Measurements from ENCODE around the gene OSGIN1.

The OSGIN1 gene

DNA sequence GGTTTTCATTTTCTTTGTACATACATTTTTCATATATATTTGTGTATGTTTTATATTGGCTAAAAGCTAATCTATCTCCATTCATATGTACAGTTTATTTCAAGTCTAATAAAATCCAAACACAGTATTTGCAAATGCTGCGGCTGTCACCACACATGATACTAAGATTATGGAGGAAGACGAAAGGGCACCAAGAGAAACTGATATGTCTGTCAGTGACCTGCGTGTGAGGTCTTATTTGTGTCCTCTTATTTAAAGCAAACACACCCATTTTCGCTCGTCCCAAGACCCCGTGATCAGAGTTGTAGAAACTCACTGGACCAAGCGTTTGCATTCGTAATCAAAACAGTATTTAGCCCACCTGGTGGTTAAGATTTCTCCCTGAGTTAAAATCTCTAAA, 45.9 kb upstream of the OSGIN1 start:
- H3K4me1 ChIP-seq (ENCODE audit: insufficient read depth, low read length) = no peaks in the 10 kb centered on the region
- H4K20me1 ChIP-seq (ENCODE audit: insufficient read depth, low read length) = peaks cover 5% of the 10 kb centered on the region; the same call in 1 of the 2 replicates
- no peak overlapping the region for H3K27ac ChIP-seq (ENCODE audit: low read length)
- TF ChIP-seq EZH2 (IDR thresholded peaks at IDR 0.05; ENCODE audit: borderline replicate concordance, low read depth, low read length, severe bottlenecking) = no peak
- TF ChIP-seq, protein P1, sequence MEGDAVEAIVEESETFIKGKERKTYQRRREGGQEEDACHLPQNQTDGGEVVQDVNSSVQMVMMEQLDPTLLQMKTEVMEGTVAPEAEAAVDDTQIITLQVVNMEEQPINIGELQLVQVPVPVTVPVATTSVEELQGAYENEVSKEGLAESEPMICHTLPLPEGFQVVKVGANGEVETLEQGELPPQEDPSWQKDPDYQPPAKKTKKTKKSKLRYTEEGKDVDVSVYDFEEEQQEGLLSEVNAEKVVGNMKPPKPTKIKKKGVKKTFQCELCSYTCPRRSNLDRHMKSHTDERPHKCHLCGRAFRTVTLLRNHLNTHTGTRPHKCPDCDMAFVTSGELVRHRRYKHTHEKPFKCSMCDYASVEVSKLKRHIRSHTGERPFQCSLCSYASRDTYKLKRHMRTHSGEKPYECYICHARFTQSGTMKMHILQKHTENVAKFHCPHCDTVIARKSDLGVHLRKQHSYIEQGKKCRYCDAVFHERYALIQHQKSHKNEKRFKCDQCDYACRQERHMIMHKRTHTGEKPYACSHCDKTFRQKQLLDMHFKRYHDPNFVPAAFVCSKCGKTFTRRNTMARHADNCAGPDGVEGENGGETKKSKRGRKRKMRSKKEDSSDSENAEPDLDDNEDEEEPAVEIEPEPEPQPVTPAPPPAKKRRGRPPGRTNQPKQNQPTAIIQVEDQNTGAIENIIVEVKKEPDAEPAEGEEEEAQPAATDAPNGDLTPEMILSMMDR (IDR thresholded peaks at IDR 0.05; ENCODE audit: borderline replicate concordance, extremely low read depth, low read length, poor library complexity, severe bottlenecking) = no peak
- DNase-seq = no peak
- H3K9ac ChIP-seq (ENCODE audit: low read depth, low read length) = no peak overlapping the region
- H3K36me3 ChIP-seq (ENCODE audit: insufficient read depth, low read length) = peaks cover 34% of the 10 kb centered on the region
- no peak for ATAC-seq (ENCODE audit: insufficient read depth, low read depth)
- H3K27me3 ChIP-seq (ENCODE audit: insufficient read depth, low read length, poor library complexity) = no peaks in the 10 kb centered on the region
- no peak overlapping the region for H2AFZ ChIP-seq (ENCODE audit: low read depth, low read length)
- 0 out of 2 replicates have a peak, but pooled peaks cover 4% of the 10 kb centered on the region for H3K79me2 ChIP-seq (ENCODE audit: insufficient read depth, low read length)
- H3K4me3 ChIP-seq (ENCODE audit: low read depth in 1 of 2, low read length in 2 of 2) = no peak overlapping the region
- no peak overlapping the region for H3K4me2 ChIP-seq (ENCODE audit: insufficient read depth, low read length)
- no peaks in the 10 kb centered on the region for H3K9me3 ChIP-seq (ENCODE audit: insufficient read depth, low read length, severe bottlenecking)

DNA sequence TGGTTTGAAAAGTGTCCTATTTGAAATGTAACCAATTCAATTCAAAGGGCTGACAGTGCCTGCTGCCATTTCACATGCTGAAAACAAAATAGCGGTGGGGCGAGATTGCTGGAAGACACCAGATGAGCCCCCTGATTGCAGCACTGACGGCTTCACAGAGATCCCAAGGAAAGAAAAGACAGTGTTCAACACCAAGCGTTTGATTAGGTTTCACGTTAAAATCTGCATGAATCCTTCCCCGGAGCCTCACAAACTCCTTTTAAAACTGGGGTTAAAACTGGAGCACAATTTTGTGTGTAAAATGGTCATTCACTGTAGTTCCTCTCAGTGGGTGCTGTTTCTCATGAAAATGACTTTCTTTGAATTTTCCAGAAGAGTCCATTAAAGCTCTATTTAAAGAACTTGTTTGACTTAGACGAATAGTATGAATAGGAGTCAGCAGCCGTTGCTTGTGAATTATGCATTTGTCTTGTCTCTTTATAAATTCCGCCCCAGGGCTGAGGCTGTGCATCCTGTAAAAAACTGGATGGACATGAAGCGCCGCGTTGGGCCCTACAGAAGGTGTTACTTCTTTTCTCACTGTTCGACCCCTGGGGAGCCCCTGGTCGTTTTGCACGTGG, 45.3 kb upstream of the OSGIN1 start:
- peaks cover 6% of the 10 kb centered on the region; the same call in 1 of the 2 replicates for H4K20me1 ChIP-seq (ENCODE audit: insufficient read depth, low read length)
- no peak overlapping the region for H3K27ac ChIP-seq (ENCODE audit: low read length)
- H3K4me2 ChIP-seq (ENCODE audit: insufficient read depth, low read length) = no peak overlapping the region
- no peak overlapping the region for H3K4me3 ChIP-seq (ENCODE audit: low read depth in 1 of 2, low read length in 2 of 2)
- no peak overlapping the region for H2AFZ ChIP-seq (ENCODE audit: low read depth, low read length)
- peaks cover 40% of the 10 kb centered on the region for H3K36me3 ChIP-seq (ENCODE audit: insufficient read depth, low read length)
- no peak overlapping the region for H3K9ac ChIP-seq (ENCODE audit: low read depth, low read length)
- 0 out of 2 replicates have a peak, but pooled peaks cover 4% of the 10 kb centered on the region for H3K79me2 ChIP-seq (ENCODE audit: insufficient read depth, low read length)
- TF ChIP-seq, protein P1 (IDR thresholded peaks at IDR 0.05; ENCODE audit: borderline replicate concordance, extremely low read depth, low read length, poor library complexity, severe bottlenecking) = no peak
- TF ChIP-seq EZH2 (IDR thresholded peaks at IDR 0.05; ENCODE audit: borderline replicate concordance, low read depth, low read length, severe bottlenecking) = no peak
- no peaks in the 10 kb centered on the region for H3K27me3 ChIP-seq (ENCODE audit: insufficient read depth, low read length, poor library complexity)
- no peak for DNase-seq
- no peaks in the 10 kb centered on the region for H3K4me1 ChIP-seq (ENCODE audit: insufficient read depth, low read length)
- H3K9me3 ChIP-seq (ENCODE audit: insufficient read depth, low read length, severe bottlenecking) = no peaks in the 10 kb centered on the region
- no peak for ATAC-seq (ENCODE audit: insufficient read depth, low read depth)

- no peak for DNase-seq
- no peaks in the 10 kb centered on the region for H3K79me2 ChIP-seq (ENCODE audit: insufficient read depth, low read length)
- no peak overlapping the region for H2AFZ ChIP-seq (ENCODE audit: low read depth, low read length)
- H3K4me2 ChIP-seq (ENCODE audit: insufficient read depth, low read length) = no peak overlapping the region
- H3K4me1 ChIP-seq (ENCODE audit: insufficient read depth, low read length) = no peaks in the 10 kb centered on the region
- H4K20me1 ChIP-seq (ENCODE audit: insufficient read depth, low read length) = peaks cover 6% of the 10 kb centered on the region; the same call in 1 of the 2 replicates
- no peak overlapping the region for H3K4me3 ChIP-seq (ENCODE audit: low read depth in 1 of 2, low read length in 2 of 2)
- H3K36me3 ChIP-seq (ENCODE audit: insufficient read depth, low read length) = peaks cover 40% of the 10 kb centered on the region
- H3K9me3 ChIP-seq (ENCODE audit: insufficient read depth, low read length, severe bottlenecking) = no peaks in the 10 kb centered on the region
- ATAC-seq (ENCODE audit: insufficient read depth, low read depth) = no peak
- no peaks in the 10 kb centered on the region for H3K27me3 ChIP-seq (ENCODE audit: insufficient read depth, low read length, poor library complexity)
- no peak overlapping the region for H3K9ac ChIP-seq (ENCODE audit: low read depth, low read length)
- TF ChIP-seq EZH2 (IDR thresholded peaks at IDR 0.05; ENCODE audit: borderline replicate concordance, low read depth, low read length, severe bottlenecking) = no peak
- TF ChIP-seq, protein P1 (IDR thresholded peaks at IDR 0.05; ENCODE audit: borderline replicate concordance, extremely low read depth, low read length, poor library complexity, severe bottlenecking) = no peak
- H3K27ac ChIP-seq (ENCODE audit: low read length) = no peak overlapping the region
These were observed 44.2 kb upstream of the OSGIN1 start for GRCh38 chr16:83908798-83909197.
